ENCODE results near the gene TNFRSF8. TPM values are rescaled to one million over a fixed set of nuclear protein-coding genes. Genes with fewer than 3 reads are reported as not detected.
A peak's percentile ranks its signal among the peaks of the same experiment; 100 is the strongest.

Gene TNFRSF8
- total and polyA plus RNA-seq, 9 of the 15 experiments (the other 6 are each of a cell fraction or from before 2014, with no cell fraction given) = 3.5 to 38.4 (median 17.1) TPM

DNA sequence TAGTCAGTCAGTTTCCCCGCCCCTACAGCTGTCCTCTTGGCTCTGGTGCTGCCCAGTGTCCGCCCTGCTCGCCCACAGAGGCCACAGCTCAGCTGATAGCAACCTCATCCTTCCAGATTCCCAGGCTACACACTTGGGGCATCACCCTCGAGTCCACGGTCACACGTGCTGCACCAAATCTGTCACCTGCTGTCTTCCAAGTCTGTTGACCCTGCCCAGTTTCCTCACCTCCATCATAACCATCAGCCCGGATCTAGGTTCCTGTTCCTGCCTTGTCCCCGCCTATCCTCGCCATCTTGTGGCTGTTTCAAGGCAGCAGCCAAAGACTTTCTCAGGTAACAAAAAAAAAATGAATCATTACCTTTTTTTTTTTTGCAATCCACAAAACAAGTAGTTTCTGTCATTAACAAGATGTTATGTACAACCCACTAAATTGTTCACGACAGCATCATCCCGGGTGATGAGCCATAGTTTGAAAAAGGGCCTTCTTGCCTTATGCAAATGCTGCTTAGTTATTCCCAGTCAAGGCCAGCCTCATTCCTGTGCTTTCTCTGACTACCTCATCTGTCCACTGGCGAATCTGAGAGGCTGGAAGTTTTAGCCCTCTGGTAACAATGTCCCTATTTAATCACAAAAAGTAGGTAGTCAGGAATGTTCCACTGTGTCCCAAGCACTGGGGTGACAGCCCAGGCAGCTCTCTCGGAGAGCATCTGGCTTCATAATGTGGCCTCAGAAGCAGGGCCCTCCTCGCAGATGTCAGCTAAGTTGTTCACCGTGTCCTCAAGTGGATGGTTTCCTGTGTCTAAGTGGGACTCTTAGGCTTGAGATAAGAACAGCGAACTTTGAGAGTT, 48.7 kb upstream of the TNFRSF8 start (continued):
- TF ChIP-seq GABPB1 (CRISPR knock-in tag; IDR thresholded peaks at IDR 0.05) (0 out of 2 replicates have a peak, but pooled peaks have one; percentile 9), CHD4 (IDR thresholded peaks at IDR 0.05; ENCODE audit: insufficient read depth, insufficient replicate concordance, low read depth, low read length, poor library complexity, severe bottlenecking) (no peak), CHAMP1 (IDR thresholded peaks at IDR 0.05) (no peak), ZNF124 (CRISPR knock-in tag; IDR thresholded peaks at IDR 0.05) (no peak), FOXA3 (CRISPR knock-in tag; conservative IDR thresholded peaks at IDR 0.05 in 1 of 2, IDR thresholded peaks at IDR 0.05 in 1 of 2) (0 out of 4 replicates have a peak, but pooled peaks of 1 of the 2 experiments have one; percentile 15), HNRNPK (IDR thresholded peaks at IDR 0.05; ENCODE audit: low read depth, low read length, poor library complexity, severe bottlenecking) (no peak), HNRNPL (IDR thresholded peaks at IDR 0.05; ENCODE audit: low read depth, low read length) (no peak), TCF7 (IDR thresholded peaks at IDR 0.05; ENCODE audit: borderline replicate concordance) (no peak), DEAF1 (CRISPR knock-in tag; IDR thresholded peaks at IDR 0.05) (no peak), ZNF512 (tag; IDR thresholded peaks at IDR 0.05) (no peak), CREB5 (CRISPR knock-in tag; IDR thresholded peaks at IDR 0.05) (no peak), ZEB2 (IDR thresholded peaks at IDR 0.05) (0 out of 2 replicates have a peak, but pooled peaks have one; percentile 29), SPI1 (IDR thresholded peaks at IDR 0.05; ENCODE audit: borderline replicate concordance, low read depth, low read length) (0 out of 2 replicates have a peak, but pooled peaks have one; percentile 1)
- TF ChIP-seq, protein P1, sequence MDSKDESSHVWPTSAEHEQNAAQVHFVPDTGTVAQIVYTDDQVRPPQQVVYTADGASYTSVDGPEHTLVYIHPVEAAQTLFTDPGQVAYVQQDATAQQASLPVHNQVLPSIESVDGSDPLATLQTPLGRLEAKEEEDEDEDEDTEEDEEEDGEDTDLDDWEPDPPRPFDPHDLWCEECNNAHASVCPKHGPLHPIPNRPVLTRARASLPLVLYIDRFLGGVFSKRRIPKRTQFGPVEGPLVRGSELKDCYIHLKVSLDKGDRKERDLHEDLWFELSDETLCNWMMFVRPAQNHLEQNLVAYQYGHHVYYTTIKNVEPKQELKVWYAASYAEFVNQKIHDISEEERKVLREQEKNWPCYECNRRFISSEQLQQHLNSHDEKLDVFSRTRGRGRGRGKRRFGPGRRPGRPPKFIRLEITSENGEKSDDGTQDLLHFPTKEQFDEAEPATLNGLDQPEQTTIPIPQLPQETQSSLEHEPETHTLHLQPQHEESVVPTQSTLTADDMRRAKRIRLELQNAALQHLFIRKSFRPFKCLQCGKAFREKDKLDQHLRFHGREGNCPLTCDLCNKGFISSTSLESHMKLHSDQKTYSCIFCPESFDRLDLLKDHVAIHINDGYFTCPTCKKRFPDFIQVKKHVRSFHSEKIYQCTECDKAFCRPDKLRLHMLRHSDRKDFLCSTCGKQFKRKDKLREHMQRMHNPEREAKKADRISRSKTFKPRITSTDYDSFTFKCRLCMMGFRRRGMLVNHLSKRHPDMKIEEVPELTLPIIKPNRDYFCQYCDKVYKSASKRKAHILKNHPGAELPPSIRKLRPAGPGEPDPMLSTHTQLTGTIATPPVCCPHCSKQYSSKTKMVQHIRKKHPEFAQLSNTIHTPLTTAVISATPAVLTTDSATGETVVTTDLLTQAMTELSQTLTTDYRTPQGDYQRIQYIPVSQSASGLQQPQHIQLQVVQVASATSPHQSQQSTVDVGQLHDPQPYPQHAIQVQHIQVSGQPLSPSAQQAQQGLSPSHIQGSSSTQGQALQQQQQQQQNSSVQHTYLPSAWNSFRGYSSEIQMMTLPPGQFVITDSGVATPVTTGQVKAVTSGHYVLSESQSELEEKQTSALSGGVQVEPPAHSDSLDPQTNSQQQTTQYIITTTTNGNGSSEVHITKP (IDR thresholded peaks at IDR 0.05; ENCODE audit: partially characterized antibody) = peak; percentile 86
